Upper lobe of right lung (tissue), 1 donor: ENCODE measurements around the gene MTERF2. TPM values are rescaled to one million over a fixed set of nuclear protein-coding genes. Genes with fewer than 3 reads are reported as not detected.
"Not testable (repeated sequence)": the region's sequence is repeated elsewhere in the genome, so short reads cannot be mapped to it uniquely, and the experiment has no call there.

Experiments used
- ATAC-seq: fragments of 200-7000 bp; cut with Tn5 transposase; one replicate; pipeline ENCODE4 v1.9.1; 2020; ENCODE audit warnings: mild to moderate bottlenecking, moderate library complexity
- DNase-seq: peaks from one replicate; pipeline ENCODE4 v3.0.0-alpha.2; 2020
- H3K27ac ChIP-seq: fragments of 200-600 bp; one replicate; pipeline ENCODE4 v1.8.0; 2022
- H3K27me3 ChIP-seq: fragments of 200-600 bp; one replicate; pipeline ENCODE4 v1.8.0; 2022; ENCODE audit warnings: mild to moderate bottlenecking
- H3K36me3 ChIP-seq: fragments of 200-600 bp; one replicate; pipeline ENCODE4 v1.8.0; 2022
- H3K4me1 ChIP-seq: fragments of 200-600 bp; one replicate; pipeline ENCODE4 v1.8.0; 2022
- H3K4me3 ChIP-seq: fragments of 200-600 bp; one replicate; pipeline ENCODE4 v1.8.0; 2022; ENCODE audit warnings: mild to moderate bottlenecking
- H3K9me3 ChIP-seq: fragments of 200-600 bp; one replicate; pipeline ENCODE4 v1.8.0; 2022
- CTCF ChIP-seq: fragments of 200-600 bp; IDR thresholded peaks from one replicate; pipeline ENCODE4 v1.8.0; 2022; ENCODE audit warnings: antibody characterized with exemption
- intact Hi-C: fragments of 100-400 bp; cut with DNase I; formaldehyde crosslinking; loops from one replicate; pipeline ENCODE4 v1.11.0; 2022
- total RNA-seq: library from RNA; stranded (reverse); fragmentation: NEBNext Ultra II Directional; extraction: Animal tissue kit (Norgen Biotek cat#: 25700); gene quantifications from one replicate; pipeline ENCODE4 v1.2.1, GENCODE V29; 2021
- donor health status: DM: no; HTN: yes; CAD: no; lungs with severe emphysema.

The MTERF2 gene
- total RNA-seq, 1 donor from 2014 or later = 10.9 TPM

- Histone ChIP-seq H3K4me3 (no peak overlapping the region), H3K27me3 (no peaks in the 10 kb centered on the region), H3K4me1 (peaks cover 16% of the 10 kb centered on the region), H3K27ac (no peak overlapping the region), H3K36me3 (no peaks in the 10 kb centered on the region), H3K9me3 (no peaks in the 10 kb centered on the region)
- DNase-seq = no peak
- ATAC-seq = no peak
- intact Hi-C loops = no loop called here
- TF ChIP-seq CTCF = no peak
Measured at GRCh38 chr12:107029081-107029480, 42.1 kb upstream of the MTERF2 start.

GRCh38 chr12:107027636-107028053 is 40.7 kb upstream of the MTERF2 start:
- Histone ChIP-seq H3K27ac (peak overlapping the region; percentile 74), H3K9me3 (no peaks in the 10 kb centered on the region), H3K36me3 (no peaks in the 10 kb centered on the region), H3K4me1 (peaks cover 16% of the 10 kb centered on the region), H3K4me3 (no peak overlapping the region), H3K27me3 (no peaks in the 10 kb centered on the region)
- TF ChIP-seq CTCF = no peak
- DNase-seq (no peak), ATAC-seq (peak; percentile 93)
- intact Hi-C loops = no loop called here

- Histone ChIP-seq H3K4me1 (peaks cover 16% of the 10 kb centered on the region), H3K9me3 (no peaks in the 10 kb centered on the region), H3K27me3 (no peaks in the 10 kb centered on the region), H3K36me3 (no peaks in the 10 kb centered on the region), H3K27ac (peak overlapping the region; percentile 74), H3K4me3 (no peak overlapping the region)
- DNase-seq (no peak), ATAC-seq (no peak)
- TF ChIP-seq CTCF = no peak
- intact Hi-C loops = no loop called here
Measured at GRCh38 chr12:107026806-107027635, 40.1 kb upstream of the MTERF2 start.

GRCh38 chr12:107026356-107026755 is 39.4 kb upstream of the MTERF2 start:
- Histone ChIP-seq H3K27ac (peak overlapping the region; percentile 74), H3K4me1 (peaks cover 16% of the 10 kb centered on the region)
- ATAC-seq, H3K4me3 ChIP-seq, H3K36me3 ChIP-seq, H3K27me3 ChIP-seq, intact Hi-C loops, H3K9me3 ChIP-seq, DNase-seq: not testable (repeated sequence)

- Histone ChIP-seq H3K27me3 (no peaks in the 10 kb centered on the region), H3K36me3 (no peaks in the 10 kb centered on the region), H3K9me3 (no peaks in the 10 kb centered on the region), H3K27ac (no peak overlapping the region), H3K4me1 (peaks cover 16% of the 10 kb centered on the region), H3K4me3 (no peak overlapping the region)
- DNase-seq (no peak), ATAC-seq (no peak)
- TF ChIP-seq CTCF = no peak
- intact Hi-C loops = no loop called here
Measured at GRCh38 chr12:107025671-107026070, 38.7 kb upstream of the MTERF2 start.

GRCh38 chr12:107019546-107019945 is 32.6 kb upstream of the MTERF2 start:
- H3K4me1 ChIP-seq = no peaks in the 10 kb centered on the region
- ATAC-seq (no peak), DNase-seq (no peak)
- no peak for TF ChIP-seq CTCF
- H3K36me3 ChIP-seq = no peaks in the 10 kb centered on the region
- H3K4me3 ChIP-seq = no peak overlapping the region
- intact Hi-C loops = no loop called here
- no peaks in the 10 kb centered on the region for H3K9me3 ChIP-seq
- no peak overlapping the region for H3K27ac ChIP-seq
- no peaks in the 10 kb centered on the region for H3K27me3 ChIP-seq
